A549 (cell line): Measurements from ENCODE around the gene CEP72. TPM values are rescaled to one million over a fixed set of nuclear protein-coding genes. Genes with fewer than 3 reads are reported as not detected.

Source experiments
- ATAC-seq, 2 experiments: fragments of 200-7000 bp in 1 of 2; fragments of >200 bp in 1 of 2; cut with Nextera tagmentation in 1 of 2; cut with Tn5 transposase in 1 of 2; 3 replicates each; pipeline versions ENCODE4 v1.8.0 to v1.9.1; 2018 to 2020; ENCODE audit warnings: mild to moderate bottlenecking in 1 of 2, moderate library complexity in 1 of 2
- CTCF ChIA-PET: fragments of 300-600 bp; sonication (Branson Sonifier 250); formaldehyde crosslinking; extraction: SDS; loops from one replicate; lab custom pipeline; 2021; ENCODE audit warnings: antibody characterized with exemption, inconsistent platforms; lab: Yijun Ruan, JAX
- POLR2A ChIA-PET: fragments of 350-600 bp; formaldehyde crosslinking; extraction: SDS; loops from one replicate; lab custom pipeline; 2021; ENCODE audit warnings: antibody characterized with exemption, inconsistent platforms; lab: Yijun Ruan, JAX
- DNase-seq, 2 experiments: peaks; one replicate each; pipeline versions ENCODE4 v3.0.0 to v3.0.0-alpha.2; 2011 to 2016; ENCODE audit warnings: low read depth in 1 of 2, low spot score in 1 of 2
- FAIRE-seq: peaks from 2 replicates; lab custom pipeline; 2011; peaks lifted over from hg19 to GRCh38; lab: Jason Lieb, UNC
- H3K27ac ChIP-seq, 2 experiments: fragments of >200 bp; sonication (Bioruptor Twin); formaldehyde crosslinking; 3 replicates each; pipeline ENCODE4 v1.5.1; 2016 to 2017
- H3K4me1 ChIP-seq: fragments of >200 bp; sonication (Bioruptor Twin); formaldehyde crosslinking; 3 replicates; pipeline ENCODE4 v1.6.1; 2016
- H3K4me2 ChIP-seq: fragments of >200 bp; sonication (Bioruptor Twin); formaldehyde crosslinking; 3 replicates; pipeline ENCODE4 v1.6.1; 2016
- H3K4me3 ChIP-seq: fragments of >200 bp; sonication (Bioruptor Twin); formaldehyde crosslinking; 3 replicates; pipeline ENCODE4 v1.5.1; 2016
- H3K9me3 ChIP-seq: fragments of >200 bp; sonication (Bioruptor Twin); formaldehyde crosslinking; 3 replicates; pipeline ENCODE4 v1.6.1; 2016
- ATOH8 ChIP-seq: fragments of 250-450 bp; sonication (Bioruptor Pico); IDR thresholded peaks from 2 replicates; pipeline ENCODE4 v1.5.0; 2020; ENCODE audit warnings: low read depth, mild to moderate bottlenecking, moderate library complexity
- E2F6 ChIP-seq: IDR thresholded peaks from 2 replicates; pipeline ENCODE4 v1.6.1; 2012; ENCODE audit warnings: low read depth, borderline replicate concordance
- FOSB ChIP-seq: fragments of 250-450 bp; sonication (Bioruptor Pico); IDR thresholded peaks from 2 replicates; pipeline ENCODE4 v1.5.0; 2020; ENCODE audit warnings: mild to moderate bottlenecking, moderate library complexity
- HOXA7 ChIP-seq: fragments of 250-450 bp; sonication (Bioruptor Pico); IDR thresholded peaks from 2 replicates; pipeline ENCODE4 v1.5.0; 2020; ENCODE audit warnings: mild to moderate bottlenecking, moderate library complexity
- HOXB13 ChIP-seq: fragments of 250-450 bp; sonication (Bioruptor Pico); IDR thresholded peaks from 2 replicates; pipeline ENCODE4 v1.5.0; 2020; ENCODE audit warnings: low read depth, mild to moderate bottlenecking, moderate library complexity
- HOXB5 ChIP-seq: fragments of 250-450 bp; sonication (Bioruptor Pico); IDR thresholded peaks from 2 replicates; pipeline ENCODE4 v1.5.0; 2020; ENCODE audit warnings: mild to moderate bottlenecking, moderate library complexity
- JUNB ChIP-seq: fragments of >200 bp; sonication (Bioruptor Twin); formaldehyde crosslinking; IDR thresholded peaks from 2 replicates; pipeline ENCODE4 v1.6.1; 2016
- KDM5A ChIP-seq: fragments of 200-600 bp; sonication (generic); IDR thresholded peaks from 2 replicates; pipeline ENCODE4 v1.6.1; 2016; ENCODE audit warnings: antibody characterized with exemption, mild to moderate bottlenecking
- NPAS2 ChIP-seq: fragments of 250-450 bp; sonication (Bioruptor Pico); IDR thresholded peaks from 2 replicates; pipeline ENCODE4 v1.8.0; 2022; ENCODE audit warnings: mild to moderate bottlenecking, moderate library complexity, borderline replicate concordance
- NR3C1 ChIP-seq: fragments of >200 bp; sonication (Bioruptor Twin); formaldehyde crosslinking; IDR thresholded peaks from 3 replicates; pipeline ENCODE4 v1.6.1; 2017
- PBX3 ChIP-seq: IDR thresholded peaks from 2 replicates; pipeline ENCODE4 v1.6.1; 2012
- POLR2A ChIP-seq: IDR thresholded peaks from 2 replicates; pipeline ENCODE4 v1.6.1; 2012; ENCODE audit warnings: mild to moderate bottlenecking, low read length
- POLR2AphosphoS2 ChIP-seq: conservative IDR thresholded peaks from 2 replicates; pipeline ENCODE4 v1.6.1; 2012; ENCODE audit warnings: low read length, improper control_type of control experiment, inconsistent platforms
- RFX5 ChIP-seq: fragments of 450-650 bp; IDR thresholded peaks from 2 replicates; pipeline ENCODE4 v1.7.1; 2014; ENCODE audit warnings: antibody characterized with exemption, mild to moderate bottlenecking, moderate library complexity
- TFCP2L1 ChIP-seq: fragments of 250-450 bp; sonication (Bioruptor Pico); IDR thresholded peaks from 2 replicates; pipeline ENCODE4 v1.5.0; 2021; ENCODE audit warnings: mild to moderate bottlenecking
- ZC3H11A ChIP-seq: fragments of 450-650 bp; IDR thresholded peaks from 2 replicates; pipeline ENCODE4 v1.6.1; 2014; ENCODE audit warnings: antibody characterized with exemption, mild to moderate bottlenecking
- ZFP36 ChIP-seq: fragments of 450-650 bp; IDR thresholded peaks from 2 replicates; pipeline ENCODE4 v1.6.1; 2014; ENCODE audit warnings: borderline replicate concordance; ENCODE audit not compliant: partially characterized antibody
- ZNF302 ChIP-seq: fragments of 250-450 bp; sonication (Bioruptor Pico); IDR thresholded peaks from 2 replicates; pipeline ENCODE4 v1.9.0; 2021; ENCODE audit warnings: inconsistent platforms, mild to moderate bottlenecking, moderate library complexity
- WGBS: methylation state at CpG from one replicate; pipeline ENCODE4 v1.1.6; 2017; ENCODE audit errors: missing lambda C conversion rate; 5-methylcytosine and 5-hydroxymethylcytosine counted together
- polyA plus RNA-seq, 4 experiments: library from polyadenylated mRNA; depleted of rRNA in 3 of 4; stranded (reverse); fragments of >200 nt; fragmentation: RNase III in 1 of 4; extraction: RNeasy Plus Mini Kit Qiagen cat#74134 plus additional on column Dnase treatment in 1 of 4; gene quantifications; 2 replicates in 3 of 4; 3 replicates in 1 of 4; pipeline ENCODE4 v1.2.3, GENCODE V29; 2011 to 2017
- TF ChIP-seq, protein P1 (sequence below): fragments of >200 bp; sonication (Bioruptor Twin); formaldehyde crosslinking; IDR thresholded peaks from 3 replicates; pipeline ENCODE4 v1.5.1; 2016
- TF ChIP-seq, protein P2 (sequence below): fragments of 250-450 bp; sonication (Bioruptor Pico); IDR thresholded peaks from 2 replicates; pipeline ENCODE4 v1.5.0; 2021; ENCODE audit warnings: mild to moderate bottlenecking, moderate library complexity, borderline replicate concordance
- TF ChIP-seq, protein P3 (sequence below): fragments of 150-350 bp; IDR thresholded peaks from 2 replicates; pipeline ENCODE4 v1.6.1; 2014; ENCODE audit warnings: low read depth, mild to moderate bottlenecking, low read length

CEP72 gene
- polyA plus RNA-seq, 2 of the 4 experiments (the other 2 are of a cell fraction), result 10.8 to 11.1 TPM

- 84% methylated on average over 5 of the region's 5 CpGs for WGBS
- DNase-seq (no peak), FAIRE-seq (no peak), ATAC-seq (no peak)
- H3K4me3 ChIP-seq, result no peak overlapping the region
- H3K4me1 ChIP-seq, result no peaks in the 10 kb centered on the region
- ChIA-PET CTCF (no interaction called here), POLR2A (no interaction called here)
- H3K9me3 ChIP-seq, result no peaks in the 10 kb centered on the region
- H3K4me2 ChIP-seq, result no peak overlapping the region
- TF ChIP-seq HOXB5 (CRISPR knock-in tag) (no peak), ZC3H11A (no peak), ATOH8 (CRISPR knock-in tag) (no peak), HOXB13 (no peak), HOXA7 (no peak), POLR2AphosphoS2 (no peak), PBX3 (no peak), FOSB (CRISPR knock-in tag) (no peak), NPAS2 (no peak)
- TF ChIP-seq, protein P1, sequence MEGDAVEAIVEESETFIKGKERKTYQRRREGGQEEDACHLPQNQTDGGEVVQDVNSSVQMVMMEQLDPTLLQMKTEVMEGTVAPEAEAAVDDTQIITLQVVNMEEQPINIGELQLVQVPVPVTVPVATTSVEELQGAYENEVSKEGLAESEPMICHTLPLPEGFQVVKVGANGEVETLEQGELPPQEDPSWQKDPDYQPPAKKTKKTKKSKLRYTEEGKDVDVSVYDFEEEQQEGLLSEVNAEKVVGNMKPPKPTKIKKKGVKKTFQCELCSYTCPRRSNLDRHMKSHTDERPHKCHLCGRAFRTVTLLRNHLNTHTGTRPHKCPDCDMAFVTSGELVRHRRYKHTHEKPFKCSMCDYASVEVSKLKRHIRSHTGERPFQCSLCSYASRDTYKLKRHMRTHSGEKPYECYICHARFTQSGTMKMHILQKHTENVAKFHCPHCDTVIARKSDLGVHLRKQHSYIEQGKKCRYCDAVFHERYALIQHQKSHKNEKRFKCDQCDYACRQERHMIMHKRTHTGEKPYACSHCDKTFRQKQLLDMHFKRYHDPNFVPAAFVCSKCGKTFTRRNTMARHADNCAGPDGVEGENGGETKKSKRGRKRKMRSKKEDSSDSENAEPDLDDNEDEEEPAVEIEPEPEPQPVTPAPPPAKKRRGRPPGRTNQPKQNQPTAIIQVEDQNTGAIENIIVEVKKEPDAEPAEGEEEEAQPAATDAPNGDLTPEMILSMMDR, result no peak
- H3K27ac ChIP-seq, result no peak overlapping the region
These were observed 2.6 kb upstream of the CEP72 start for GRCh38 chr5:609506-609905.

- no peak for FAIRE-seq
- no peak for ATAC-seq
- peaks cover under 1% of the 10 kb centered on the region; the same call in 1 of the 3 replicates for H3K9me3 ChIP-seq
- ChIA-PET CTCF (no interaction called here), POLR2A (no interaction called here)
- DNase-seq, result no peak
- 71% methylated on average over 9 of the region's 9 CpGs for WGBS
- no peak overlapping the region for H3K4me3 ChIP-seq
- H3K4me1 ChIP-seq, result no peaks in the 10 kb centered on the region
- no peak overlapping the region for H3K4me2 ChIP-seq
- no peak overlapping the region for H3K27ac ChIP-seq
- TF ChIP-seq ZC3H11A (no peak), ZNF302 (CRISPR knock-in tag) (no peak), NR3C1 (no peak), JUNB (no peak), HOXB13 (no peak), FOSB (CRISPR knock-in tag) (no peak), KDM5A (no peak), HOXA7 (no peak), RFX5 (no peak), TFCP2L1 (no peak), E2F6 (no peak), ATOH8 (CRISPR knock-in tag) (no peak), POLR2A (no peak), ZFP36 (no peak)
- TF ChIP-seq, protein P2, sequence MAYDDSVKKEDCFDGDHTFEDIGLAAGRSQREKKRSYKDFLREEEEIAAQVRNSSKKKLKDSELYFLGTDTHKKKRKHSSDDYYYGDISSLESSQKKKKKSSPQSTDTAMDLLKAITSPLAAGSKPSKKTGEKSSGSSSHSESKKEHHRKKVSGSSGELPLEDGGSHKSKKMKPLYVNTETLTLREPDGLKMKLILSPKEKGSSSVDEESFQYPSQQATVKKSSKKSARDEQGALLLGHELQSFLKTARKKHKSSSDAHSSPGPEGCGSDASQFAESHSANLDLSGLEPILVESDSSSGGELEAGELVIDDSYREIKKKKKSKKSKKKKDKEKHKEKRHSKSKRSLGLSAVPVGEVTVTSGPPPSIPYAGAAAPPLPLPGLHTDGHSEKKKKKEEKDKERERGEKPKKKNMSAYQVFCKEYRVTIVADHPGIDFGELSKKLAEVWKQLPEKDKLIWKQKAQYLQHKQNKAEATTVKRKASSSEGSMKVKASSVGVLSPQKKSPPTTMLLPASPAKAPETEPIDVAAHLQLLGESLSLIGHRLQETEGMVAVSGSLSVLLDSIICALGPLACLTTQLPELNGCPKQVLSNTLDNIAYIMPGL (CRISPR knock-in tag), result no peak
- TF ChIP-seq, protein P3, sequence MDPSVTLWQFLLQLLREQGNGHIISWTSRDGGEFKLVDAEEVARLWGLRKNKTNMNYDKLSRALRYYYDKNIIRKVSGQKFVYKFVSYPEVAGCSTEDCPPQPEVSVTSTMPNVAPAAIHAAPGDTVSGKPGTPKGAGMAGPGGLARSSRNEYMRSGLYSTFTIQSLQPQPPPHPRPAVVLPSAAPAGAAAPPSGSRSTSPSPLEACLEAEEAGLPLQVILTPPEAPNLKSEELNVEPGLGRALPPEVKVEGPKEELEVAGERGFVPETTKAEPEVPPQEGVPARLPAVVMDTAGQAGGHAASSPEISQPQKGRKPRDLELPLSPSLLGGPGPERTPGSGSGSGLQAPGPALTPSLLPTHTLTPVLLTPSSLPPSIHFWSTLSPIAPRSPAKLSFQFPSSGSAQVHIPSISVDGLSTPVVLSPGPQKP, result no peak
These were observed 2.0 kb upstream of the CEP72 start for GRCh38 chr5:610011-610743.
